MM.1S (cell line): ENCODE data around the gene AP3S1.

Experiments used
- DNase-seq: peaks from one replicate; pipeline ENCODE4 v3.0.0-alpha.2; 2015
- H2AFZ ChIP-seq: fragments of 300-600 bp; sonication (generic); 2 replicates; pipeline ENCODE4 v1.6.0; 2016; ENCODE audit warnings: antibody characterized with exemption, low read length
- H3F3A ChIP-seq: fragments of 300-600 bp; sonication (generic); 2 replicates; pipeline ENCODE4 v1.6.1; 2016; ENCODE audit warnings: mild to moderate bottlenecking, antibody characterized with exemption, low read length, moderate library complexity, mixed read lengths; ENCODE audit not compliant: insufficient read depth
- H3K27ac ChIP-seq: fragments of 300-600 bp; sonication (generic); 2 replicates; pipeline ENCODE4 v1.5.1; 2016; ENCODE audit warnings: mild to moderate bottlenecking, low read length
- H3K27me3 ChIP-seq: fragments of 300-600 bp; sonication (generic); replicated peaks from 2 replicates; pipeline ENCODE4 v1.6.0; 2016; ENCODE audit warnings: low read length; ENCODE audit not compliant: insufficient read depth
- H3K36me3 ChIP-seq: fragments of 300-600 bp; sonication (generic); replicated peaks from 2 replicates; pipeline ENCODE4 v1.6.1; 2016; ENCODE audit warnings: mild to moderate bottlenecking, low read length, mixed read lengths; ENCODE audit not compliant: insufficient read depth
- H3K4me1 ChIP-seq: fragments of 300-600 bp; sonication (generic); 2 replicates; pipeline ENCODE4 v1.6.1; 2016; ENCODE audit warnings: low read length, mixed read lengths
- H3K4me2 ChIP-seq: fragments of 300-600 bp; sonication (generic); 2 replicates; pipeline ENCODE4 v1.6.0; 2016; ENCODE audit warnings: low read depth, low read length
- H3K4me3 ChIP-seq: fragments of 300-600 bp; sonication (generic); 2 replicates; pipeline ENCODE4 v1.5.1; 2016; ENCODE audit warnings: low read length, mixed read lengths
- H3K79me2 ChIP-seq: fragments of 300-600 bp; sonication (generic); 2 replicates; pipeline ENCODE4 v1.6.1; 2016; ENCODE audit warnings: mixed run types, low read length, mixed read lengths
- H3K9ac ChIP-seq: fragments of 300-600 bp; sonication (generic); 2 replicates; pipeline ENCODE4 v1.6.1; 2016; ENCODE audit warnings: low read length, mixed read lengths
- H3K9me2 ChIP-seq: fragments of 300-600 bp; sonication (generic); replicated peaks from 2 replicates; pipeline ENCODE4 v1.6.1; 2016; ENCODE audit warnings: mild to moderate bottlenecking, low read length, mixed read lengths; ENCODE audit not compliant: insufficient read depth
- H3K9me3 ChIP-seq: fragments of 300-600 bp; sonication (generic); replicated peaks from 2 replicates; pipeline ENCODE4 v1.6.1; 2016; ENCODE audit warnings: mild to moderate bottlenecking, low read length, mixed read lengths; ENCODE audit not compliant: insufficient read depth
- H4K20me1 ChIP-seq: fragments of 300-600 bp; sonication (generic); 2 replicates; pipeline ENCODE4 v1.6.1; 2016; ENCODE audit warnings: mild to moderate bottlenecking, low read length, moderate library complexity, mixed read lengths; ENCODE audit not compliant: insufficient read depth
- EZH2 ChIP-seq: fragments of 300-600 bp; sonication (generic); optimal IDR thresholded peaks from 2 replicates; pipeline ENCODE3; 2017; ENCODE audit warnings: low read depth, mild to moderate bottlenecking, antibody characterized with exemption, low read length, mixed read lengths
- EZH2phosphoT487 ChIP-seq: fragments of 300-600 bp; sonication (generic); IDR thresholded peaks from 2 replicates; pipeline ENCODE4 v1.6.1; 2018; ENCODE audit warnings: antibody characterized with exemption, low read length
- TF ChIP-seq, protein P1 (sequence below): fragments of 300-600 bp; sonication (generic); IDR thresholded peaks from 2 replicates; pipeline ENCODE4 v1.5.1; 2016; ENCODE audit warnings: antibody characterized with exemption, low read length, mixed read lengths

The AP3S1 gene

DNA sequence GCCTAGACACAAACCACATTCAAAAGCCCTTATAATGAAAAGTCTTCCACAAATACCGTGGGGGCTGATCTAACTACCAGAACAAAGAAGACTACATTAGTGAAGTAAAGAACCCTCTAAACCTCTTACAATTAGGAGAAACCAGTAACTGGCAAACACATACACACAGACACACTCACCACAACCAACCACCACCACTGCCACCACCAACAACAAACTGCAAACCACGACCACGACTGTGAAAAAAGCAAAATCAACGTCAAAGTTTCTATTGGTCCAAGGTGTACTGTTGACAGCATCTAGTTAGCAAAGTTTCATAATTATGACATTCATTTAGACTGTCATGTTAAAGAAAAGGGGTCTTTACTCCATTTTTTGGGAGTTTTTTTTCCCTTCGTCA, 28.0 kb upstream of the AP3S1 start:
- H3K9me2 ChIP-seq = no peaks in the 10 kb centered on the region
- TF ChIP-seq, protein P1, sequence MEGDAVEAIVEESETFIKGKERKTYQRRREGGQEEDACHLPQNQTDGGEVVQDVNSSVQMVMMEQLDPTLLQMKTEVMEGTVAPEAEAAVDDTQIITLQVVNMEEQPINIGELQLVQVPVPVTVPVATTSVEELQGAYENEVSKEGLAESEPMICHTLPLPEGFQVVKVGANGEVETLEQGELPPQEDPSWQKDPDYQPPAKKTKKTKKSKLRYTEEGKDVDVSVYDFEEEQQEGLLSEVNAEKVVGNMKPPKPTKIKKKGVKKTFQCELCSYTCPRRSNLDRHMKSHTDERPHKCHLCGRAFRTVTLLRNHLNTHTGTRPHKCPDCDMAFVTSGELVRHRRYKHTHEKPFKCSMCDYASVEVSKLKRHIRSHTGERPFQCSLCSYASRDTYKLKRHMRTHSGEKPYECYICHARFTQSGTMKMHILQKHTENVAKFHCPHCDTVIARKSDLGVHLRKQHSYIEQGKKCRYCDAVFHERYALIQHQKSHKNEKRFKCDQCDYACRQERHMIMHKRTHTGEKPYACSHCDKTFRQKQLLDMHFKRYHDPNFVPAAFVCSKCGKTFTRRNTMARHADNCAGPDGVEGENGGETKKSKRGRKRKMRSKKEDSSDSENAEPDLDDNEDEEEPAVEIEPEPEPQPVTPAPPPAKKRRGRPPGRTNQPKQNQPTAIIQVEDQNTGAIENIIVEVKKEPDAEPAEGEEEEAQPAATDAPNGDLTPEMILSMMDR = no peak
- TF ChIP-seq EZH2phosphoT487 (no peak), EZH2 (no peak)
- no peak overlapping the region for H3K4me2 ChIP-seq
- no peak overlapping the region for H3K4me3 ChIP-seq
- no peak overlapping the region for H2AFZ ChIP-seq
- H3K4me1 ChIP-seq = no peaks in the 10 kb centered on the region
- no peaks in the 10 kb centered on the region for H3F3A ChIP-seq
- no peak for DNase-seq
- no peak overlapping the region for H3K9ac ChIP-seq
- H3K9me3 ChIP-seq = no peaks in the 10 kb centered on the region
- H3K27ac ChIP-seq = no peak overlapping the region
- H4K20me1 ChIP-seq = no peaks in the 10 kb centered on the region
- H3K36me3 ChIP-seq = no peaks in the 10 kb centered on the region
- H3K79me2 ChIP-seq = no peaks in the 10 kb centered on the region
- H3K27me3 ChIP-seq = no peaks in the 10 kb centered on the region

DNA sequence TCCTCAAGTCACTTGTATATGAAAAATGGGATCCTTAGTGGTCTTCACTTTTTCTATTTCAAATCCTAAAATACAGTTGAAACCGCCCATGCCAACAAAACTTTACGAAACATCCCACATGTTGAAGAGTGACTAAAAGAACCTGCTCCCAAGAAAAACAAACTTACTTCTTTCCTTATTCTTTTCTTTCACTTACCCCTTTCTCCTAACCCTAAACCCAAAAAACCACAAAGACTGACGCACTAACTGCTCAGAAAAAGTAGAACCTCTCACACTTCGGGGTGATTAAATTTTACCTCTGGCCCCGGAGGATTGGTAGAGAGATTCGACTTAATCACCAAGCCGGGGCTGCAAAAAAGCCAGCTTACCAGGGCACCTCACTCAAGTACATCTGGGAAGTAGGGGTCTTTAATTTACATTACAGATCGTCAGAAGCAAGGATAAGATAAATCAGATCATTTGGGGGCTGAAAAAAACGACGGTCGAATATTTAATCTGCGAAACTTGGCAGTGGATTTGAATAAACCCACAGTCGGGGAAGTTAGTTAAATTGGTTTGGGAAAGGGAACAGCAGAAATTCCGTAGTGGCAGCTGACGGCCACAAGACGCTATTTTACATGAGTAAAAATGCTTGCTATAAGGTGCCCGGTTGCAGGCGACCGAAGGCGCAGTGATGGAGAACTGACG, 26.6 kb upstream of the AP3S1 start:
- Histone ChIP-seq H3K9ac (no peak overlapping the region), H3K4me3 (no peak overlapping the region), H3K9me2 (no peaks in the 10 kb centered on the region), H3K36me3 (no peaks in the 10 kb centered on the region), H4K20me1 (no peaks in the 10 kb centered on the region), H3K27me3 (no peaks in the 10 kb centered on the region), H3K4me2 (no peak overlapping the region), H3K4me1 (no peaks in the 10 kb centered on the region), H2AFZ (no peak overlapping the region), H3K79me2 (no peaks in the 10 kb centered on the region), H3K9me3 (no peaks in the 10 kb centered on the region), H3K27ac (no peak overlapping the region), H3F3A (no peaks in the 10 kb centered on the region)
- TF ChIP-seq EZH2 (no peak), EZH2phosphoT487 (no peak)
- TF ChIP-seq, protein P1 = no peak
- no peak for DNase-seq

DNA sequence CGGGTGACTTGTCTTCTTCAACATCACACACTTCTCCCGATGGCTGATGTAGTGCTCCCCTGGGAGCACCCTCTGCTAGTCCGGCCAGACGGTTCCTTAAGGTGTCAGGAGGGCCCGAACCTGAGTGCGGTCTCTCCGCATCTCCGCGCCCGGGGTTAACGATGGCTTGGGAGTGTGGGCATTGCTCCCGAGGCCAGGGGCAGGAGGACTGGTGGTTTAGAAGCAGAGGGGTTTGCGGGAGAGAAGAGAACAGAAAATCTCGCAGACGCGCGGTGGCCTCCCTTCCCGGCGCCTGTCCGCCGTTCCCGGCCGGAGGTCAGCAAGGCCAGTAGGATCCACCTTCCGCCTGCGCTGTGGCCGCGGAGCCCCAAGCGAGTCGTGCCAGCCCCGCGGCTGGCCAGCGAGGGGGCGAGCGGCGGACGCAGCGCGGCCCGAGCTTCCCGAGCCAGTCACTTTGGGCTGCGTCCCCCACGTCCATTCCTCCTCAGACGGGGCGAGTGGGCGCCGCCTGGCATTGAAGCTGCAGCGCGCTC, 26.0 kb upstream of the AP3S1 start:
- no peak overlapping the region for H3K4me3 ChIP-seq
- TF ChIP-seq EZH2 = no peak
- TF ChIP-seq EZH2phosphoT487 = no peak

More for the DNA sequence above, 26.0 kb upstream of the AP3S1 start:
- no peak for DNase-seq
- no peak overlapping the region for H3K27ac ChIP-seq
- H3K27me3 ChIP-seq = no peaks in the 10 kb centered on the region
- no peaks in the 10 kb centered on the region for H3F3A ChIP-seq
- H4K20me1 ChIP-seq = no peaks in the 10 kb centered on the region
- H3K9me3 ChIP-seq = no peaks in the 10 kb centered on the region
- H3K9me2 ChIP-seq = no peaks in the 10 kb centered on the region
- no peaks in the 10 kb centered on the region for H3K4me1 ChIP-seq
- no peaks in the 10 kb centered on the region for H3K79me2 ChIP-seq
- H3K4me2 ChIP-seq = no peak overlapping the region
- no peak overlapping the region for H3K9ac ChIP-seq
- no peaks in the 10 kb centered on the region for H3K36me3 ChIP-seq
- H2AFZ ChIP-seq = no peak overlapping the region
